ENCODE data around the gene PCMT1.

The PCMT1 gene

DNA sequence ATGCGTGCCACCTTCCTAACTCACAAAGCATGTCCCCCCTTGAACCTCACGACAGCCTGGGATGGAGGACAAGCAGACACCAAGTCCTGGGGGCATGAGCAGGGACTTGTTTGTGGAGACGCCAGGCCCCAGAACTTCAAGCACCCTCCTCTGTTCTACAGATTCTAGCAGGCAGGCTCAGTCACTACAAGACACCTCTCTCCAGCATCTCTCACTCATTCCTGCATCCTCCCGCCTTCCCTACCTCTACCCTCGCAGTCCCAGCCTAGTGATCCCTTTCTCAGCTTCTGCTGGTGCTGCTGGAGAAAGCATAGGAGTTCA, 110.9 kb downstream of the PCMT1 start:
- H3K27ac ChIP-seq (replicated peaks): no peak overlapping the region
- no peak overlapping the region for H3K4me3 ChIP-seq (replicated peaks; ENCODE audit: insufficient read depth, low read length)
- no peaks in the 10 kb centered on the region for H3K27me3 ChIP-seq (ENCODE audit: insufficient read depth, poor library complexity, severe bottlenecking)
- TF ChIP-seq REST (IDR thresholded peaks at IDR 0.05; ENCODE audit: insufficient replicate concordance, low read depth): no peak
- no peak for TF ChIP-seq GABPA (IDR thresholded peaks at IDR 0.05; ENCODE audit: low read depth)
- TF ChIP-seq, protein P1, sequence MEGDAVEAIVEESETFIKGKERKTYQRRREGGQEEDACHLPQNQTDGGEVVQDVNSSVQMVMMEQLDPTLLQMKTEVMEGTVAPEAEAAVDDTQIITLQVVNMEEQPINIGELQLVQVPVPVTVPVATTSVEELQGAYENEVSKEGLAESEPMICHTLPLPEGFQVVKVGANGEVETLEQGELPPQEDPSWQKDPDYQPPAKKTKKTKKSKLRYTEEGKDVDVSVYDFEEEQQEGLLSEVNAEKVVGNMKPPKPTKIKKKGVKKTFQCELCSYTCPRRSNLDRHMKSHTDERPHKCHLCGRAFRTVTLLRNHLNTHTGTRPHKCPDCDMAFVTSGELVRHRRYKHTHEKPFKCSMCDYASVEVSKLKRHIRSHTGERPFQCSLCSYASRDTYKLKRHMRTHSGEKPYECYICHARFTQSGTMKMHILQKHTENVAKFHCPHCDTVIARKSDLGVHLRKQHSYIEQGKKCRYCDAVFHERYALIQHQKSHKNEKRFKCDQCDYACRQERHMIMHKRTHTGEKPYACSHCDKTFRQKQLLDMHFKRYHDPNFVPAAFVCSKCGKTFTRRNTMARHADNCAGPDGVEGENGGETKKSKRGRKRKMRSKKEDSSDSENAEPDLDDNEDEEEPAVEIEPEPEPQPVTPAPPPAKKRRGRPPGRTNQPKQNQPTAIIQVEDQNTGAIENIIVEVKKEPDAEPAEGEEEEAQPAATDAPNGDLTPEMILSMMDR (IDR thresholded peaks at IDR 0.05; ENCODE audit: insufficient read depth, low read length): no peak
- TF ChIP-seq POLR2AphosphoS5 (IDR thresholded peaks at IDR 0.05; ENCODE audit: low read depth): no peak
- no peak for TF ChIP-seq SPI1 (IDR thresholded peaks at IDR 0.05; ENCODE audit: borderline replicate concordance, low read depth)
- DNase-seq (ENCODE audit: low read depth in 1 of 2, low spot score in 1 of 2): no peak
